ENCODE measurements around the gene TTC33.
"Not testable (repeated sequence)": the region's sequence is repeated elsewhere in the genome, so short reads cannot be mapped to it uniquely, and the experiment has no call there.

Gene TTC33

GRCh38 chr5:40705484-40705883 lies 50.3 kb downstream of the TTC33 start:
- not testable (repeated sequence) for H3K36me3 ChIP-seq (ENCODE audit: control insufficient read depth, insufficient read depth, low read length); H3K4me1 ChIP-seq (ENCODE audit: control insufficient read depth, insufficient read depth, low read length); H3K9me3 ChIP-seq (ENCODE audit: control insufficient read depth, insufficient read depth, low read length); H3K9ac ChIP-seq (ENCODE audit: low read depth, low read length); H3K27me3 ChIP-seq (ENCODE audit: control insufficient read depth, insufficient read depth, low read length); H3K4me3 ChIP-seq (ENCODE audit: low read depth, low read length)

- H3K4me3 ChIP-seq (ENCODE audit: low read depth, low read length); H3K9ac ChIP-seq (ENCODE audit: low read depth, low read length); H3K36me3 ChIP-seq (ENCODE audit: control insufficient read depth, insufficient read depth, low read length); H3K9me3 ChIP-seq (ENCODE audit: control insufficient read depth, insufficient read depth, low read length); H3K27me3 ChIP-seq (ENCODE audit: control insufficient read depth, insufficient read depth, low read length); H3K4me1 ChIP-seq (ENCODE audit: control insufficient read depth, insufficient read depth, low read length): not testable (repeated sequence)
These were observed 53.7 kb downstream of the TTC33 start for GRCh38 chr5:40702027-40702426.

- Histone ChIP-seq H3K9ac (ENCODE audit: low read depth, low read length) (no peak overlapping the region), H3K36me3 (ENCODE audit: control insufficient read depth, insufficient read depth, low read length) (no peaks in the 10 kb centered on the region), H3K27me3 (ENCODE audit: control insufficient read depth, insufficient read depth, low read length) (no peaks in the 10 kb centered on the region), H3K4me1 (ENCODE audit: control insufficient read depth, insufficient read depth, low read length) (no peaks in the 10 kb centered on the region), H3K9me3 (ENCODE audit: control insufficient read depth, insufficient read depth, low read length) (no peaks in the 10 kb centered on the region), H3K4me3 (ENCODE audit: low read depth, low read length) (no peak overlapping the region)
These were observed 55.5 kb downstream of the TTC33 start for GRCh38 chr5:40700116-40700782.

GRCh38 chr5:40694433-40694832 lies 61.3 kb downstream of the TTC33 start:
- no peak overlapping the region for H3K9ac ChIP-seq (ENCODE audit: low read depth, low read length)
- H3K4me1 ChIP-seq (ENCODE audit: control insufficient read depth, insufficient read depth, low read length): no peaks in the 10 kb centered on the region
- H3K36me3 ChIP-seq (ENCODE audit: control insufficient read depth, insufficient read depth, low read length): no peaks in the 10 kb centered on the region
- no peak overlapping the region for H3K4me3 ChIP-seq (ENCODE audit: low read depth, low read length)
- H3K27me3 ChIP-seq (ENCODE audit: control insufficient read depth, insufficient read depth, low read length): no peaks in the 10 kb centered on the region
- H3K9me3 ChIP-seq (ENCODE audit: control insufficient read depth, insufficient read depth, low read length): no peaks in the 10 kb centered on the region

- no peaks in the 10 kb centered on the region for H3K4me1 ChIP-seq (ENCODE audit: control insufficient read depth, insufficient read depth, low read length)
- no peak overlapping the region for H3K9ac ChIP-seq (ENCODE audit: low read depth, low read length)
- no peaks in the 10 kb centered on the region for H3K9me3 ChIP-seq (ENCODE audit: control insufficient read depth, insufficient read depth, low read length)
- no peaks in the 10 kb centered on the region for H3K36me3 ChIP-seq (ENCODE audit: control insufficient read depth, insufficient read depth, low read length)
- H3K4me3 ChIP-seq (ENCODE audit: low read depth, low read length): no peak overlapping the region
- H3K27me3 ChIP-seq (ENCODE audit: control insufficient read depth, insufficient read depth, low read length): no peaks in the 10 kb centered on the region
These were observed 63.9 kb downstream of the TTC33 start for GRCh38 chr5:40691894-40692293.

- Histone ChIP-seq H3K27me3 (ENCODE audit: control insufficient read depth, insufficient read depth, low read length) (peaks cover 2% of the 10 kb centered on the region), H3K36me3 (ENCODE audit: control insufficient read depth, insufficient read depth, low read length) (no peaks in the 10 kb centered on the region), H3K9ac (ENCODE audit: low read depth, low read length) (no peak overlapping the region), H3K9me3 (ENCODE audit: control insufficient read depth, insufficient read depth, low read length) (no peaks in the 10 kb centered on the region), H3K4me3 (ENCODE audit: low read depth, low read length) (no peak overlapping the region), H3K4me1 (ENCODE audit: control insufficient read depth, insufficient read depth, low read length) (no peaks in the 10 kb centered on the region)
These were observed 65.5 kb downstream of the TTC33 start for GRCh38 chr5:40690267-40690666.

- Histone ChIP-seq H3K36me3 (ENCODE audit: control insufficient read depth, insufficient read depth, low read length) (no peaks in the 10 kb centered on the region), H3K27me3 (ENCODE audit: control insufficient read depth, insufficient read depth, low read length) (peaks cover 2% of the 10 kb centered on the region), H3K9me3 (ENCODE audit: control insufficient read depth, insufficient read depth, low read length) (no peaks in the 10 kb centered on the region), H3K9ac (ENCODE audit: low read depth, low read length) (no peak overlapping the region), H3K4me1 (ENCODE audit: control insufficient read depth, insufficient read depth, low read length) (no peaks in the 10 kb centered on the region), H3K4me3 (ENCODE audit: low read depth, low read length) (no peak overlapping the region)
These were observed 66.3 kb downstream of the TTC33 start for GRCh38 chr5:40689438-40689837.

GRCh38 chr5:40688996-40689395 lies 66.8 kb downstream of the TTC33 start:
- H3K4me1 ChIP-seq (ENCODE audit: control insufficient read depth, insufficient read depth, low read length): no peaks in the 10 kb centered on the region
- no peak overlapping the region for H3K9ac ChIP-seq (ENCODE audit: low read depth, low read length)
- H3K27me3 ChIP-seq (ENCODE audit: control insufficient read depth, insufficient read depth, low read length): peaks cover 2% of the 10 kb centered on the region

GRCh38 chr5:40688127-40688761 lies 67.5 kb downstream of the TTC33 start:
- no peak overlapping the region for H3K9ac ChIP-seq (ENCODE audit: low read depth, low read length)
- H3K36me3 ChIP-seq (ENCODE audit: control insufficient read depth, insufficient read depth, low read length): no peaks in the 10 kb centered on the region
- H3K9me3 ChIP-seq (ENCODE audit: control insufficient read depth, insufficient read depth, low read length): no peaks in the 10 kb centered on the region
- H3K27me3 ChIP-seq (ENCODE audit: control insufficient read depth, insufficient read depth, low read length): peaks cover 7% of the 10 kb centered on the region
- H3K4me1 ChIP-seq (ENCODE audit: control insufficient read depth, insufficient read depth, low read length): no peaks in the 10 kb centered on the region
- no peak overlapping the region for H3K4me3 ChIP-seq (ENCODE audit: low read depth, low read length)

More at GRCh38 chr5:40688996-40689395, 66.8 kb downstream of the TTC33 start:
- H3K36me3 ChIP-seq (ENCODE audit: control insufficient read depth, insufficient read depth, low read length): no peaks in the 10 kb centered on the region
- no peak overlapping the region for H3K4me3 ChIP-seq (ENCODE audit: low read depth, low read length)
- no peaks in the 10 kb centered on the region for H3K9me3 ChIP-seq (ENCODE audit: control insufficient read depth, insufficient read depth, low read length)

GRCh38 chr5:40687321-40687720 lies 68.4 kb downstream of the TTC33 start:
- Histone ChIP-seq H3K9ac (ENCODE audit: low read depth, low read length) (no peak overlapping the region), H3K4me3 (ENCODE audit: low read depth, low read length) (no peak overlapping the region)

GRCh38 chr5:40685976-40686486 lies 69.7 kb downstream of the TTC33 start:
- Histone ChIP-seq H3K36me3 (ENCODE audit: control insufficient read depth, insufficient read depth, low read length) (no peaks in the 10 kb centered on the region), H3K4me1 (ENCODE audit: control insufficient read depth, insufficient read depth, low read length) (no peaks in the 10 kb centered on the region), H3K9me3 (ENCODE audit: control insufficient read depth, insufficient read depth, low read length) (no peaks in the 10 kb centered on the region), H3K4me3 (ENCODE audit: low read depth, low read length) (no peak overlapping the region), H3K27me3 (ENCODE audit: control insufficient read depth, insufficient read depth, low read length) (peaks cover 29% of the 10 kb centered on the region), H3K9ac (ENCODE audit: low read depth, low read length) (no peak overlapping the region)

More at GRCh38 chr5:40687321-40687720, 68.4 kb downstream of the TTC33 start:
- H3K4me1 ChIP-seq (ENCODE audit: control insufficient read depth, insufficient read depth, low read length): no peaks in the 10 kb centered on the region
- H3K27me3 ChIP-seq (ENCODE audit: control insufficient read depth, insufficient read depth, low read length): peaks cover 16% of the 10 kb centered on the region
- H3K36me3 ChIP-seq (ENCODE audit: control insufficient read depth, insufficient read depth, low read length): no peaks in the 10 kb centered on the region
- H3K9me3 ChIP-seq (ENCODE audit: control insufficient read depth, insufficient read depth, low read length): no peaks in the 10 kb centered on the region

GRCh38 chr5:40685193-40685592 lies 70.6 kb downstream of the TTC33 start:
- H3K36me3 ChIP-seq (ENCODE audit: control insufficient read depth, insufficient read depth, low read length): no peaks in the 10 kb centered on the region
- H3K4me3 ChIP-seq (ENCODE audit: low read depth, low read length): no peak overlapping the region
- H3K9me3 ChIP-seq (ENCODE audit: control insufficient read depth, insufficient read depth, low read length): no peaks in the 10 kb centered on the region
- no peaks in the 10 kb centered on the region for H3K4me1 ChIP-seq (ENCODE audit: control insufficient read depth, insufficient read depth, low read length)
- peaks cover 37% of the 10 kb centered on the region for H3K27me3 ChIP-seq (ENCODE audit: control insufficient read depth, insufficient read depth, low read length)
- H3K9ac ChIP-seq (ENCODE audit: low read depth, low read length): no peak overlapping the region
